CD4-positive, alpha-beta T cell treated with Interleukin-15 for 4 hours (primary cell): ENCODE results near the gene ERICH4.
"Not testable (repeated sequence)": the region's sequence is repeated elsewhere in the genome, so short reads cannot be mapped to it uniquely, and the experiment has no call there.

Source experiments
- DNase-seq: peaks from one replicate; pipeline ENCODE4 v3.0.0-alpha.2; 2020; ENCODE audit warnings: low spot score

ERICH4 gene

GRCh38 chr19:41442473-41443355 is at the start of gene ERICH4:
Gene ERICH4, plus strand, starts transcription at chr19:41443156. Its CDS starts 14 bp downstream, at chr19:41443170.
- DNase-seq = no peak

- DNase-seq = no peak
Observed at GRCh38 chr19:41395355-41395754, 47.6 kb upstream of the ERICH4 start.

- DNase-seq = peak; percentile 100
Observed at GRCh38 chr19:41397086-41398049, 45.6 kb upstream of the ERICH4 start, which contains the start of the genes BCKDHA and EXOSC5. Gene BCKDHA, plus strand, starts transcription at chr19:41397818. Its CDS starts 10 bp downstream, at chr19:41397828. Gene EXOSC5, minus strand, starts transcription at chr19:41397359. Its CDS starts 31 bp downstream, at chr19:41397328.

GRCh38 chr19:41398050-41398418 is 44.9 kb upstream of the ERICH4 start:
- DNase-seq = no peak

GRCh38 chr19:41398598-41398997 is 44.4 kb upstream of the ERICH4 start:
- DNase-seq = no peak

- DNase-seq = no peak
Observed at GRCh38 chr19:41399091-41399490, 43.9 kb upstream of the ERICH4 start.

- DNase-seq = no peak
Observed at GRCh38 chr19:41399525-41399924, 43.4 kb upstream of the ERICH4 start.

GRCh38 chr19:41401483-41401882 is 41.5 kb upstream of the ERICH4 start:
- DNase-seq = no peak

GRCh38 chr19:41402010-41402409 is 40.9 kb upstream of the ERICH4 start:
- no peak for DNase-seq

- no peak for DNase-seq
Observed at GRCh38 chr19:41403181-41403970, 39.6 kb upstream of the ERICH4 start.

- no peak for DNase-seq
Observed at GRCh38 chr19:41405776-41406175, 37.2 kb upstream of the ERICH4 start.

GRCh38 chr19:41407271-41407670 is 35.7 kb upstream of the ERICH4 start:
- no peak for DNase-seq

GRCh38 chr19:41408256-41408655 is 34.7 kb upstream of the ERICH4 start:
- no peak for DNase-seq

- not testable (repeated sequence) for DNase-seq
Observed at GRCh38 chr19:41408846-41409245, 34.1 kb upstream of the ERICH4 start.

- no peak for DNase-seq
Observed at GRCh38 chr19:41409288-41409687, 33.7 kb upstream of the ERICH4 start.

GRCh38 chr19:41410336-41411054 is 32.5 kb upstream of the ERICH4 start:
- DNase-seq = no peak

- DNase-seq = no peak
Observed at GRCh38 chr19:41411100-41411967, 31.6 kb upstream of the ERICH4 start.

- DNase-seq = no peak
Observed at GRCh38 chr19:41411968-41412265, 31.0 kb upstream of the ERICH4 start.

GRCh38 chr19:41412953-41413352 is 30.0 kb upstream of the ERICH4 start:
- DNase-seq = no peak

- no peak for DNase-seq
Observed at GRCh38 chr19:41413947-41414346, 29.0 kb upstream of the ERICH4 start.
